ENCODE measurements around the gene NHLRC4. TPM values are rescaled to one million over a fixed set of nuclear protein-coding genes. Genes with fewer than 3 reads are reported as not detected.
A peak's percentile ranks its signal among the peaks of the same experiment; 100 is the strongest.

NHLRC4 gene
- total and polyA plus RNA-seq, 9 of the 15 experiments (the other 6 are each of a cell fraction or from before 2014, with no cell fraction given), result 0.24 to 3.7 (median 1.3) TPM; not detected in 2

DNA sequence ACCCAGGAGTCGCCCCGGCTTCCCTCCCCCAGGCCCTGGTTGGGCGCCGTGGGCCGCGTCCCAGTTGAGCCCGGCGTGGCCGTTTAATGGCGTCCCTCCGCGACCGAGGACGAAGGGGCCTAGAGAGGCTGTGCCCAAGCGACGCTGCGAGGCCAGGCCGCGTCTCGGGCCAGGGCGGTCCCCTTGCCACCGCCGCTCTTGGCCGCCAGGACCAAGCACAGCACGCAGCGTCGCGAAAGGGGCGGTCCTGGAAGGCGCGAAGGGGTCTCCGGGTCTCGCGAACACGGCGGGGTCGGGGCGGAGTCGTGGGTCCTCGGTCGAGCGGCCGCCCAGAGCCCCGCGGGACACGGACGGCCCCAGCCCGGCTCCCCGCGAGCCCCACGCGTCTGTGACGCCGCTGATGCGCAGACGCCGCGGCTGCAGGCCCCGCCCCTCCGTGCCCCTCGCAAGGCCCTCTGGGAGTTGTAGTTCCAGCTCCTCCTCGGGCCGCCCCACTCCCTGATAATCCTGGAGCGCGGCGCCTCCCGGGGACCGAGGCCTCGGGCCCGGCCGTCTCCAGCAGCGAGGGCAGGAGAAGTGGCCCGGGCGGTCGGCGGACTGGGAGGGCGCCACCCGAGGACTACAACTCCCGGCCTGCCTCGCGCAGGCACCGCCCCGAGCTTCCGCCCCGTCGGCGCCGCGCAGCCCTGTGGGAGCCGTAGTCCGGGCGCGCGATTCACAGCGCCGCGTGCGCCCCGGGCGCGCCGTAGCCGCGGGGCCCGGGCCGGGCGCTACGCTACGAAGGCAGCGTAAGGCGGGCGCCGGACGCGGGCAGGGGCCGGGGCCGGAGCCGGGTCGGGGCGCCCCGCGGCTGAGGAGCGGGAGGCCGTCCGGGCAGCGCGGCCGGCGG is 39.5 kb upstream of the NHLRC4 start, which contains the start of gene CAPN15 (continued):
- TF ChIP-seq ZNF253 (CRISPR knock-in tag; conservative IDR thresholded peaks at IDR 0.05) (no peak), ZNF197 (CRISPR knock-in tag; IDR thresholded peaks at IDR 0.05; ENCODE audit: low read depth) (peak; percentile 95), KAT7 (CRISPR knock-in tag; IDR thresholded peaks at IDR 0.05; ENCODE audit: borderline replicate concordance) (0 out of 2 replicates have a peak, but pooled peaks have one; percentile 88), BCL6 (CRISPR knock-in tag; IDR thresholded peaks at IDR 0.05) (peak; percentile 60; the same call in 1 of the 2 replicates), GABPA (tag; conservative IDR thresholded peaks at IDR 0.05; ENCODE audit: low read depth) (peak; percentile 95), RBM22 (IDR thresholded peaks at IDR 0.05; ENCODE audit: low read depth, low read length, poor library complexity, severe bottlenecking) (peak; percentile 28), ZNF75A (CRISPR knock-in tag; IDR thresholded peaks at IDR 0.05) (no peak), MBD2 (IDR thresholded peaks at IDR 0.05; ENCODE audit: borderline replicate concordance, low read depth) (peak; percentile 82), ZNF77 (CRISPR knock-in tag; IDR thresholded peaks at IDR 0.05) (no peak), NFXL1 (CRISPR knock-in tag; IDR thresholded peaks at IDR 0.05) (0 out of 2 replicates have a peak, but pooled peaks have one; percentile 5), XRCC3 (IDR thresholded peaks at IDR 0.05) (no peak), TCF7 (IDR thresholded peaks at IDR 0.05; ENCODE audit: borderline replicate concordance) (0 out of 2 replicates have a peak, but pooled peaks have one; percentile 31), CHD1 (IDR thresholded peaks at IDR 0.05; ENCODE audit: low read length) (peak; percentile 64), ZNF212 (CRISPR knock-in tag; IDR thresholded peaks at IDR 0.05) (no peak), ZC3H11A (IDR thresholded peaks at IDR 0.05; ENCODE audit: low read depth, low read length) (no peak), ZNF12 (CRISPR knock-in tag; IDR thresholded peaks at IDR 0.05) (peak; percentile 26; the same call in 1 of the 2 replicates), PYGO2 (tag; IDR thresholded peaks at IDR 0.05) (no peak), ZKSCAN1 (IDR thresholded peaks at IDR 0.05; ENCODE audit: low read depth, low read length) (no peak), KLF1 (tag; IDR thresholded peaks at IDR 0.05) (peak; percentile 91), SMAD4 (CRISPR knock-in tag; conservative IDR thresholded peaks at IDR 0.05) (peak; percentile 77)
- TF ChIP-seq, protein P1, sequence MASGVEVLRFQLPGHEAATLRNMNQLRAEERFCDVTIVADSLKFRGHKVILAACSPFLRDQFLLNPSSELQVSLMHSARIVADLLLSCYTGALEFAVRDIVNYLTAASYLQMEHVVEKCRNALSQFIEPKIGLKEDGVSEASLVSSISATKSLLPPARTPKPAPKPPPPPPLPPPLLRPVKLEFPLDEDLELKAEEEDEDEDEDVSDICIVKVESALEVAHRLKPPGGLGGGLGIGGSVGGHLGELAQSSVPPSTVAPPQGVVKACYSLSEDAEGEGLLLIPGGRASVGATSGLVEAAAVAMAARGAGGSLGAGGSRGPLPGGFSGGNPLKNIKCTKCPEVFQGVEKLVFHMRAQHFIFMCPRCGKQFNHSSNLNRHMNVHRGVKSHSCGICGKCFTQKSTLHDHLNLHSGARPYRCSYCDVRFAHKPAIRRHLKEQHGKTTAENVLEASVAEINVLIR (CRISPR knock-in tag; IDR thresholded peaks at IDR 0.05), result peak; percentile 65
- TF ChIP-seq, protein P2, sequence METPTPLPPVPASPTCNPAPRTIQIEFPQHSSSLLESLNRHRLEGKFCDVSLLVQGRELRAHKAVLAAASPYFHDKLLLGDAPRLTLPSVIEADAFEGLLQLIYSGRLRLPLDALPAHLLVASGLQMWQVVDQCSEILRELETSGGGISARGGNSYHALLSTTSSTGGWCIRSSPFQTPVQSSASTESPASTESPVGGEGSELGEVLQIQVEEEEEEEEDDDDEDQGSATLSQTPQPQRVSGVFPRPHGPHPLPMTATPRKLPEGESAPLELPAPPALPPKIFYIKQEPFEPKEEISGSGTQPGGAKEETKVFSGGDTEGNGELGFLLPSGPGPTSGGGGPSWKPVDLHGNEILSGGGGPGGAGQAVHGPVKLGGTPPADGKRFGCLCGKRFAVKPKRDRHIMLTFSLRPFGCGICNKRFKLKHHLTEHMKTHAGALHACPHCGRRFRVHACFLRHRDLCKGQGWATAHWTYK (CRISPR knock-in tag; IDR thresholded peaks at IDR 0.05), result peak; percentile 90
- TF ChIP-seq, protein P3, sequence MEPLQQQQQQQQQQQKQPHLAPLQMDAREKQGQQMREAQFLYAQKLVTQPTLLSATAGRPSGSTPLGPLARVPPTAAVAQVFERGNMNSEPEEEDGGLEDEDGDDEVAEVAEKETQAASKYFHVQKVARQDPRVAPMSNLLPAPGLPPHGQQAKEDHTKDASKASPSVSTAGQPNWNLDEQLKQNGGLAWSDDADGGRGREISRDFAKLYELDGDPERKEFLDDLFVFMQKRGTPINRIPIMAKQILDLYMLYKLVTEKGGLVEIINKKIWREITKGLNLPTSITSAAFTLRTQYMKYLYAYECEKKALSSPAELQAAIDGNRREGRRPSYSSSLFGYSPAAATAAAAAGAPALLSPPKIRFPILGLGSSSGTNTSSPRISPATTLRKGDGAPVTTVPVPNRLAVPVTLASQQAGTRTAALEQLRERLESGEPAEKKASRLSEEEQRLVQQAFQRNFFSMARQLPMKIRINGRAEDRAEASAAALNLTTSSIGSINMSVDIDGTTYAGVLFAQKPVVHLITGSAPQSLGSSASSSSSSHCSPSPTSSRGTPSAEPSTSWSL (CRISPR knock-in tag; IDR thresholded peaks at IDR 0.05; ENCODE audit: borderline replicate concordance), result peak; percentile 35; the same call in 1 of the 2 replicates
- TF ChIP-seq, protein P4, sequence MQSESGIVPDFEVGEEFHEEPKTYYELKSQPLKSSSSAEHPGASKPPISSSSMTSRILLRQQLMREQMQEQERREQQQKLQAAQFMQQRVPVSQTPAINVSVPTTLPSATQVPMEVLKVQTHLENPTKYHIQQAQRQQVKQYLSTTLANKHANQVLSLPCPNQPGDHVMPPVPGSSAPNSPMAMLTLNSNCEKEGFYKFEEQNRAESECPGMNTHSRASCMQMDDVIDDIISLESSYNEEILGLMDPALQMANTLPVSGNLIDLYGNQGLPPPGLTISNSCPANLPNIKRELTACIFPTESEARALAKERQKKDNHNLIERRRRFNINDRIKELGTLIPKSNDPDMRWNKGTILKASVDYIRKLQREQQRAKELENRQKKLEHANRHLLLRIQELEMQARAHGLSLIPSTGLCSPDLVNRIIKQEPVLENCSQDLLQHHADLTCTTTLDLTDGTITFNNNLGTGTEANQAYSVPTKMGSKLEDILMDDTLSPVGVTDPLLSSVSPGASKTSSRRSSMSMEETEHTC (IDR thresholded peaks at IDR 0.05), result no peak
